Gastroesophageal sphincter (tissue), 3 donors: ENCODE results near the gene IFNGR2.

Experiments used
- EP300 ChIP-seq: sonication (generic); formaldehyde crosslinking; IDR thresholded peaks from one replicate; pipeline ENCODE4 v1.6.1; 2017; ENCODE audit warnings: antibody characterized with exemption, mild to moderate bottlenecking
- POLR2A ChIP-seq, 2 donors: fragments of 450-650 bp; IDR thresholded peaks; one replicate each; pipeline ENCODE4 v1.6.1; 2017; ENCODE audit warnings: antibody characterized with exemption in 2 of 2, mild to moderate bottlenecking in 2 of 2, moderate library complexity in 1 of 2
- POLR2AphosphoS5 ChIP-seq: sonication (generic); formaldehyde crosslinking; IDR thresholded peaks from one replicate; pipeline ENCODE4 v1.6.1; 2017; ENCODE audit warnings: antibody characterized with exemption
- TF ChIP-seq, protein P1 (sequence below), 4 experiments: fragments of 200-600 bp in 2 of 4; fragments of 450-650 bp in 2 of 4; sonication (generic) in 1 of 4; IDR thresholded peaks; one replicate each; pipeline ENCODE4 v1.5.1; 2017 to 2019; ENCODE audit warnings: antibody characterized with exemption in 4 of 4, mild to moderate bottlenecking in 2 of 4, moderate library complexity in 2 of 4

DNA sequence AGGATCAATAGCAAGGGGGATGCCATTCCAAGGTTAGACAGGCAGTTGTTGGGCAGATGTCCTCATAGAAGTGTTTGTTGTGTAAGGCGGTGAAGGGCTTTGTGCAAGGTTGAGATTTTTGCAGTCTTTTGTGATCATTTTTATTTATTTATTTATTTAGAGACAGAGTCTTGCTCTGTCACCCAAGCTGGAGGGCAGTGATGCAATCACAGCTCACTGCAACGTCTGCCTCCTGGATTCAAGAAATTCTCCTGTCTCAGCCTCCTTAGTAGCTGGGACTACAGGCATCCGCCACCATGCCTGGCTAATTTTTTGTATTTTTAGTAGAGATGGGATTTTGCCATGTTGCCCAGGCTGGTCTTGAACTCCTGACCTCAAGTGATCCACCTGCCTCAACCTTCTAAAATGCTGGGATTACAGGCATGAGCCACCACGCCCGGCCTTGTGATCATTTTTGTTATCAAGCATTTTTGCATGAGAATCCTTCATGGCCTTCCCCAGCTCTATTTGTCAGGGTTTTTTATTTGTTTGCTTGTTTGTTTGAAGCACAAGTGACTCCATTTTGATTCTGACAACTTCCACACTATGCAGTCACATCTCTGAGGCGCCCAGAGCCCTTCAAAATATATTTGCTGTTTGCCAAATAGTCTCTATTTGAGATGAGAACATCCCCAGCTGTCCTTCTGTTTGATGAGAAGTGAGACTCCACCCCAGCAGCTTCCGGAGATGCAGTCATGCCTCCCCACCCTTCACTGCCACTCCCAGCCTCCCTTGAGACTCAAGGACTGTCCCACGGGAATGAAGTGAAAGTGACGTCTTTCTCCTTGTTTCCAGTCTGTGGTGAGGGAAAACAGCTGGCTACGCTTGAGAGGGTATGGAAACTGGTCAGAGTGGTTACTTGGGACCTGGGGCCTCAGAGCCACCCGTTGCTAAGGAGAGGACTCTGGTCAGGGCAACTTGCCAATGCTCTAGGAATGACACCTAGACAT is 38.6 kb downstream of the IFNGR2 start:
- no peak for TF ChIP-seq POLR2A (IDR thresholded peaks at IDR 0.05)
- TF ChIP-seq, protein P1, sequence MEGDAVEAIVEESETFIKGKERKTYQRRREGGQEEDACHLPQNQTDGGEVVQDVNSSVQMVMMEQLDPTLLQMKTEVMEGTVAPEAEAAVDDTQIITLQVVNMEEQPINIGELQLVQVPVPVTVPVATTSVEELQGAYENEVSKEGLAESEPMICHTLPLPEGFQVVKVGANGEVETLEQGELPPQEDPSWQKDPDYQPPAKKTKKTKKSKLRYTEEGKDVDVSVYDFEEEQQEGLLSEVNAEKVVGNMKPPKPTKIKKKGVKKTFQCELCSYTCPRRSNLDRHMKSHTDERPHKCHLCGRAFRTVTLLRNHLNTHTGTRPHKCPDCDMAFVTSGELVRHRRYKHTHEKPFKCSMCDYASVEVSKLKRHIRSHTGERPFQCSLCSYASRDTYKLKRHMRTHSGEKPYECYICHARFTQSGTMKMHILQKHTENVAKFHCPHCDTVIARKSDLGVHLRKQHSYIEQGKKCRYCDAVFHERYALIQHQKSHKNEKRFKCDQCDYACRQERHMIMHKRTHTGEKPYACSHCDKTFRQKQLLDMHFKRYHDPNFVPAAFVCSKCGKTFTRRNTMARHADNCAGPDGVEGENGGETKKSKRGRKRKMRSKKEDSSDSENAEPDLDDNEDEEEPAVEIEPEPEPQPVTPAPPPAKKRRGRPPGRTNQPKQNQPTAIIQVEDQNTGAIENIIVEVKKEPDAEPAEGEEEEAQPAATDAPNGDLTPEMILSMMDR (IDR thresholded peaks at IDR 0.05): no peak
- no peak for TF ChIP-seq EP300
- TF ChIP-seq POLR2AphosphoS5: peak; percentile 60
